ENCODE measurements around the gene PDE12. TPM values are rescaled to one million over a fixed set of nuclear protein-coding genes. Genes with fewer than 3 reads are reported as not detected.

Gene PDE12
- total and polyA plus RNA-seq, 2 of the 13 experiments (the other 11 are each of a cell fraction or from before 2014, with no cell fraction given), result 9.0 to 17.8 TPM

DNA sequence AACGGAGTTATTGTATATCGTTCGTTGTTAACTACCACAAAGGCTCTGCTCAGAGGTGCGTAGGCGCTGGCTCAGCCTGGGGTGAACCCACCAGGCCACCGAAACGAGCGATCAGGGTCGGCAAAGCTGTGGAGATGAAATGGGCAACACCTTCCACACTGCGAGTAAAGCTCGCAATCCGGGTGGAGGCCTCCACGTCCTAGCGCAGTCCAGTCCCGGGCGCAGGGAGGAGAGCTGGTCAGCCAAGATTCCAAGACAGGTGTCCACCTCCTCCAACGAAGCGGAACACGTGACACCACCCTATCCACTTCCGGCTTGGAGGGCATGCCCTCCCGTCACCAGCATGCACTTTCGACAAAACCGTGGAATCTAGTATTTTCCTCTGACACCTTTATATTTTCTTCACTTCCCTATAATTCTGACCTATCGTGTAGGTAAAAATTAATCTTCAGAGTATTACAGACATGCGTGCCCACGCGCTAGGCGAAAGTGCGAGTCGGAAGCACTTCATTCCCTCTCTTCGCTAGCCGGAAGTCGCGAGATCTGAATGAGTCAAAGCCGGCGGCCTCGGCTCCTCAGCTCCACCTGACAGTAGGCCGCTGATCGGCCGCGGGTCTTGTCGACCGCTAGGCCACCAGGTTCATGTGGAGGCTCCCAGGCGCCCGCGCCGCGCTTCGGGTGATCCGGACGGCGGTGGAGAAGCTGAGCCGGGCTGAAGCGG is at the start of gene PDE12 (continued):
- TF ChIP-seq, protein P1, sequence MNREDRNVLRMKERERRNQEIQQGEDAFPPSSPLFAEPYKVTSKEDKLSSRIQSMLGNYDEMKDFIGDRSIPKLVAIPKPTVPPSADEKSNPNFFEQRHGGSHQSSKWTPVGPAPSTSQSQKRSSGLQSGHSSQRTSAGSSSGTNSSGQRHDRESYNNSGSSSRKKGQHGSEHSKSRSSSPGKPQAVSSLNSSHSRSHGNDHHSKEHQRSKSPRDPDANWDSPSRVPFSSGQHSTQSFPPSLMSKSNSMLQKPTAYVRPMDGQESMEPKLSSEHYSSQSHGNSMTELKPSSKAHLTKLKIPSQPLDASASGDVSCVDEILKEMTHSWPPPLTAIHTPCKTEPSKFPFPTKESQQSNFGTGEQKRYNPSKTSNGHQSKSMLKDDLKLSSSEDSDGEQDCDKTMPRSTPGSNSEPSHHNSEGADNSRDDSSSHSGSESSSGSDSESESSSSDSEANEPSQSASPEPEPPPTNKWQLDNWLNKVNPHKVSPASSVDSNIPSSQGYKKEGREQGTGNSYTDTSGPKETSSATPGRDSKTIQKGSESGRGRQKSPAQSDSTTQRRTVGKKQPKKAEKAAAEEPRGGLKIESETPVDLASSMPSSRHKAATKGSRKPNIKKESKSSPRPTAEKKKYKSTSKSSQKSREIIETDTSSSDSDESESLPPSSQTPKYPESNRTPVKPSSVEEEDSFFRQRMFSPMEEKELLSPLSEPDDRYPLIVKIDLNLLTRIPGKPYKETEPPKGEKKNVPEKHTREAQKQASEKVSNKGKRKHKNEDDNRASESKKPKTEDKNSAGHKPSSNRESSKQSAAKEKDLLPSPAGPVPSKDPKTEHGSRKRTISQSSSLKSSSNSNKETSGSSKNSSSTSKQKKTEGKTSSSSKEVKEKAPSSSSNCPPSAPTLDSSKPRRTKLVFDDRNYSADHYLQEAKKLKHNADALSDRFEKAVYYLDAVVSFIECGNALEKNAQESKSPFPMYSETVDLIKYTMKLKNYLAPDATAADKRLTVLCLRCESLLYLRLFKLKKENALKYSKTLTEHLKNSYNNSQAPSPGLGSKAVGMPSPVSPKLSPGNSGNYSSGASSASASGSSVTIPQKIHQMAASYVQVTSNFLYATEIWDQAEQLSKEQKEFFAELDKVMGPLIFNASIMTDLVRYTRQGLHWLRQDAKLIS (CRISPR knock-in tag; IDR thresholded peaks at IDR 0.05), result no peak
- TF ChIP-seq PHB2 (IDR thresholded peaks at IDR 0.05; ENCODE audit: partially characterized antibody), result no peak
- peak; percentile 95 for TF ChIP-seq GATAD1 (CRISPR knock-in tag; IDR thresholded peaks at IDR 0.05)
- TF ChIP-seq GABPA (IDR thresholded peaks at IDR 0.05; ENCODE audit: low read depth, low read length), result peak; percentile 77
- peak; percentile 98 for TF ChIP-seq GABPA (CRISPR knock-in tag; IDR thresholded peaks at IDR 0.05; ENCODE audit: low read depth)
- peak; percentile 88; the same call in 1 of the 2 replicates for TF ChIP-seq ZNF616 (CRISPR knock-in tag; IDR thresholded peaks at IDR 0.05; ENCODE audit: low read depth)
- TF ChIP-seq, protein P2, sequence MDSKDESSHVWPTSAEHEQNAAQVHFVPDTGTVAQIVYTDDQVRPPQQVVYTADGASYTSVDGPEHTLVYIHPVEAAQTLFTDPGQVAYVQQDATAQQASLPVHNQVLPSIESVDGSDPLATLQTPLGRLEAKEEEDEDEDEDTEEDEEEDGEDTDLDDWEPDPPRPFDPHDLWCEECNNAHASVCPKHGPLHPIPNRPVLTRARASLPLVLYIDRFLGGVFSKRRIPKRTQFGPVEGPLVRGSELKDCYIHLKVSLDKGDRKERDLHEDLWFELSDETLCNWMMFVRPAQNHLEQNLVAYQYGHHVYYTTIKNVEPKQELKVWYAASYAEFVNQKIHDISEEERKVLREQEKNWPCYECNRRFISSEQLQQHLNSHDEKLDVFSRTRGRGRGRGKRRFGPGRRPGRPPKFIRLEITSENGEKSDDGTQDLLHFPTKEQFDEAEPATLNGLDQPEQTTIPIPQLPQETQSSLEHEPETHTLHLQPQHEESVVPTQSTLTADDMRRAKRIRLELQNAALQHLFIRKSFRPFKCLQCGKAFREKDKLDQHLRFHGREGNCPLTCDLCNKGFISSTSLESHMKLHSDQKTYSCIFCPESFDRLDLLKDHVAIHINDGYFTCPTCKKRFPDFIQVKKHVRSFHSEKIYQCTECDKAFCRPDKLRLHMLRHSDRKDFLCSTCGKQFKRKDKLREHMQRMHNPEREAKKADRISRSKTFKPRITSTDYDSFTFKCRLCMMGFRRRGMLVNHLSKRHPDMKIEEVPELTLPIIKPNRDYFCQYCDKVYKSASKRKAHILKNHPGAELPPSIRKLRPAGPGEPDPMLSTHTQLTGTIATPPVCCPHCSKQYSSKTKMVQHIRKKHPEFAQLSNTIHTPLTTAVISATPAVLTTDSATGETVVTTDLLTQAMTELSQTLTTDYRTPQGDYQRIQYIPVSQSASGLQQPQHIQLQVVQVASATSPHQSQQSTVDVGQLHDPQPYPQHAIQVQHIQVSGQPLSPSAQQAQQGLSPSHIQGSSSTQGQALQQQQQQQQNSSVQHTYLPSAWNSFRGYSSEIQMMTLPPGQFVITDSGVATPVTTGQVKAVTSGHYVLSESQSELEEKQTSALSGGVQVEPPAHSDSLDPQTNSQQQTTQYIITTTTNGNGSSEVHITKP (CRISPR knock-in tag; IDR thresholded peaks at IDR 0.05; ENCODE audit: low read depth), result peak; percentile 46; the same call in 1 of the 2 replicates
- no peak for TF ChIP-seq LCORL (IDR thresholded peaks at IDR 0.05)
- TF ChIP-seq LCORL (CRISPR knock-in tag; IDR thresholded peaks at IDR 0.05), result peak; percentile 62; the same call in 1 of the 2 replicates
- TF ChIP-seq, protein P3, sequence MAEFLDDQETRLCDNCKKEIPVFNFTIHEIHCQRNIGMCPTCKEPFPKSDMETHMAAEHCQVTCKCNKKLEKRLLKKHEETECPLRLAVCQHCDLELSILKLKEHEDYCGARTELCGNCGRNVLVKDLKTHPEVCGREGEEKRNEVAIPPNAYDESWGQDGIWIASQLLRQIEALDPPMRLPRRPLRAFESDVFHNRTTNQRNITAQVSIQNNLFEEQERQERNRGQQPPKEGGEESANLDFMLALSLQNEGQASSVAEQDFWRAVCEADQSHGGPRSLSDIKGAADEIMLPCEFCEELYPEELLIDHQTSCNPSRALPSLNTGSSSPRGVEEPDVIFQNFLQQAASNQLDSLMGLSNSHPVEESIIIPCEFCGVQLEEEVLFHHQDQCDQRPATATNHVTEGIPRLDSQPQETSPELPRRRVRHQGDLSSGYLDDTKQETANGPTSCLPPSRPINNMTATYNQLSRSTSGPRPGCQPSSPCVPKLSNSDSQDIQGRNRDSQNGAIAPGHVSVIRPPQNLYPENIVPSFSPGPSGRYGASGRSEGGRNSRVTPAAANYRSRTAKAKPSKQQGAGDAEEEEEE (CRISPR knock-in tag; IDR thresholded peaks at IDR 0.05; ENCODE audit: borderline replicate concordance), result no peak
- TF ChIP-seq NR3C1 (CRISPR knock-in tag; IDR thresholded peaks at IDR 0.05), result no peak
- peak; percentile 70 for TF ChIP-seq HES4 (CRISPR knock-in tag; IDR thresholded peaks at IDR 0.05; ENCODE audit: borderline replicate concordance)
- no peak for TF ChIP-seq ZNF619 (CRISPR knock-in tag; IDR thresholded peaks at IDR 0.05)
- TF ChIP-seq ZNF432 (CRISPR knock-in tag; IDR thresholded peaks at IDR 0.05; ENCODE audit: borderline replicate concordance), result no peak
- peak; percentile 30; the same call in 1 of the 2 replicates for TF ChIP-seq SMAD3 (CRISPR knock-in tag; IDR thresholded peaks at IDR 0.05)
- TF ChIP-seq ZNF264 (CRISPR knock-in tag; IDR thresholded peaks at IDR 0.05), result peak; percentile 74; the same call in 1 of the 2 replicates
- TF ChIP-seq, protein P4, sequence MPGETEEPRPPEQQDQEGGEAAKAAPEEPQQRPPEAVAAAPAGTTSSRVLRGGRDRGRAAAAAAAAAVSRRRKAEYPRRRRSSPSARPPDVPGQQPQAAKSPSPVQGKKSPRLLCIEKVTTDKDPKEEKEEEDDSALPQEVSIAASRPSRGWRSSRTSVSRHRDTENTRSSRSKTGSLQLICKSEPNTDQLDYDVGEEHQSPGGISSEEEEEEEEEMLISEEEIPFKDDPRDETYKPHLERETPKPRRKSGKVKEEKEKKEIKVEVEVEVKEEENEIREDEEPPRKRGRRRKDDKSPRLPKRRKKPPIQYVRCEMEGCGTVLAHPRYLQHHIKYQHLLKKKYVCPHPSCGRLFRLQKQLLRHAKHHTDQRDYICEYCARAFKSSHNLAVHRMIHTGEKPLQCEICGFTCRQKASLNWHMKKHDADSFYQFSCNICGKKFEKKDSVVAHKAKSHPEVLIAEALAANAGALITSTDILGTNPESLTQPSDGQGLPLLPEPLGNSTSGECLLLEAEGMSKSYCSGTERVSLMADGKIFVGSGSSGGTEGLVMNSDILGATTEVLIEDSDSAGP (CRISPR knock-in tag; IDR thresholded peaks at IDR 0.05; ENCODE audit: borderline replicate concordance), result peak; percentile 94
- TF ChIP-seq, protein P5, sequence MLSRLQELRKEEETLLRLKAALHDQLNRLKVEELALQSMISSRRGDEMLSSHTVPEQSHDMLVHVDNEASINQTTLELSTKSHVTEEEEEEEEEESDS (CRISPR knock-in tag; IDR thresholded peaks at IDR 0.05; ENCODE audit: borderline replicate concordance), result peak; percentile 95
- TF ChIP-seq ZNF605 (CRISPR knock-in tag; IDR thresholded peaks at IDR 0.05), result peak; percentile 99

Measured in HepG2 (cell line).